NCI-H2029 treated with DMSO at 0.1 percent for 48 hours (cell line): ENCODE results near the gene TMEM11.
A peak's percentile ranks its signal among the peaks of the same experiment; 100 is the strongest.

ENCODE experiments used
- DNase-seq: peaks from one replicate; lab custom pipeline; 2025; lab: John Stamatoyannopoulos, UW

Gene TMEM11, protein sequence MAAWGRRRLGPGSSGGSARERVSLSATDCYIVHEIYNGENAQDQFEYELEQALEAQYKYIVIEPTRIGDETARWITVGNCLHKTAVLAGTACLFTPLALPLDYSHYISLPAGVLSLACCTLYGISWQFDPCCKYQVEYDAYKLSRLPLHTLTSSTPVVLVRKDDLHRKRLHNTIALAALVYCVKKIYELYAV

DNA sequence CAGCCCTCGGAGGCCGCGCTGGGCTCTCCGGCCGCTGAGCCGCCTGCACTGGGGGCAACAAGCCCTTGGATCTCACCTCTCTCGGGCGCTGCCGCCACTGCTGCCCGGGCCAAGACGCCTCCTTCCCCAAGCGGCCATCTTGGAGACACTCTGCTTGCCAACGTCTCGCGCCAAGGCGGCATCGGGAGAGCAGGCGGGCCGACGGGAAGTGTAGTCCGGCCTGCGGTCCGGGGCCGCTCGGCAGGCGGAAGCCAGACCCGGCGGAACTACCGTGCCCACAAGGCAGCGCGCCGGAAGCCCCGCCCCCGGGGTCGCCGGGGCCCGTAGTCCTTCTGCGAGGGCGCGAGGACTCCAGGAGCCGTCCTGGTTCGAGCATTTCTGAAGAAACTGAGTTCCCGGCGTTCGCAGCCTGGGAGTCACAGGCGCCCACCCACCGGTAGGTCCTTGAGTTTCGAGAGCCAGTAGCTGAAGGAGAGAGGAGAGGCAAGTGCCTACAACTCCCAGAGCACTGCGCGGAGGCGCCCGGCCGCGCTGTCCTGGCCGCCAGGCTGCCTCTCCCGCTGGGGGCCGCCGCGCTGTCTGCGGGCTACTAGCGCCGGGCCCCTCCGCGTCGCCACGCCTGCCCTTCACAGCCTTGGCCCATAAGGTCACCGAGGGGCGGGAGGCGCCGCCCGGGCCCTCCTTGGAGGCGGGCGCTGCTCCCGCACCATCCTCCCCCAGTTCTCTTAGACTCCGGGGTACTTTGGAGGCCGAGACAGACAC, at the start of gene TMEM11:
TSS of gene TMEM11 (minus strand) at position 147 of the 762 bp plus-strand sequence. CDS start at position 138, 9 bp downstream.
- DNase-seq, result peak; percentile 81

DNA sequence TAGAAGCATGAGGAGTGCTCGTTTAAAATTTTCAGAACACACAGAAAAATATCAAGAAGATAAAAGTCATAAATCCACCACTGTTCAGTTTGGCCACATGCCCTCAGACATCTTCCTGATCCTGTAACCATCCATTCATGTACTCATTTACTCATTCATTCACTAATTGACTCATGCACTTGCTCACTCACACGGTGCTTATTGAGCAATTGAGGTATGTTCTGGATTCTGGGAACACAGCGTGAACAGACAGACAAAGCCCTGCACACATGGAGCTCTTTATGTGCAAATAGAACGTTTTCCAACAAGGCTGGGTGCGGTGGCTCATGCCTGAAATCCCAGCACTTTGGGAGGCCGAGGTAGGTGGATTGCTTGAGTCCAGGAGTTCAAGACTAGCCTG, 49.4 kb upstream of the TMEM11 start:
- DNase-seq, result no peak

DNA sequence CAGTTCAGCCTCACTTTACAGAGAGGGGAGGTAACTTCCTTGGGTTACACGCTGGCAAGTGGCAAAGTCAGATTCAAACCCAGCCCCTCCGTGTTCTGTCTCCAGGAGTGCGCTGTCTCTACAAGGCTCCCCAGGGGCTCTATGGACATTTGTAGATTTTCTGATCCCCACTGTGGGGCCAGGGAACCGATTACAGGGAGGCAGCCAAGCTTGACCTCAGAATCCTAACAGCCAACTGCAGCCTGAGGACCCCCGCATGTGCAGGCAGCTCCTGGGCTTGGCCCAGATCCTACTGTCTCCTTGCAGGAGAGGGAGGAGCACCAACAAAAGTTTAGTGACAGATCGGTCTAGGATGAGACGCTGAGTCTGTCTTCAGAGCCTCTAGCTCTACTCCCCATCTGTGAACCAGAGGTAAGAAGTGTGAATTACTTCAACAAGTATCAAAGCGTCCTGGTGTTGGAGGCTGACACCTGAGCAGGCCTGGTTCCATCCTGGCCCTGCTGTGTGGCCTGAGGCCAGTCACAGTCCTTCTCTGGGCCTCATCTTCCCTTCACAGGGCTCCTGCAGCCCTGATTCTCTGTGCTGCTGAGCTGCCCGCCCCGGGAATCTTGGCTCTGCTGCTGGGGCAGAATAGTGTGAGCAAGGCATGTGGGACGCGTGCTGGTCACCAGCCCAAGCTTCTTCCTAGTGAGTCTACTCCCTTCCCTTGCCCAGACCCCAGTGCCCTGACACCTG, 48.5 kb upstream of the TMEM11 start:
- DNase-seq, result no peak

DNA sequence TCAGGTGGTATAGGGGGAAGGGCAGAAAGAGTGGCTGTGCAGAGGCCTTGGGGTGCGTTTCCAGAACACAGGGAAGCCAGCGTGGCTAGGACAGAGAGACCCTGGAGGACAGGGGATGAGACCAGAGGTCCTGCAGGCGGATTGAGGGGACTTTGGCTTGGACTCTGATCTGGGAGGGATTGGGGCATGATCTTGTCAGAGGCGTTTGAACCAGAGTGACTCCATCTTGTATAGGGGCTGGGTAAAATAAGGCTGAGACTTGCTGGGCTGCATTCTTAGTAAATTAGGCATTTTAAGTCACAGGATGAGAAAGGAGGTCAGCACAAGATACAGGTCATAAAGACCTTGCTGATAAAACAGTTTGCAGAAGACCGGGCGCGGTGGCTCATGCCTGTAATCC, 44.6 kb upstream of the TMEM11 start:
- DNase-seq, result no peak

DNA sequence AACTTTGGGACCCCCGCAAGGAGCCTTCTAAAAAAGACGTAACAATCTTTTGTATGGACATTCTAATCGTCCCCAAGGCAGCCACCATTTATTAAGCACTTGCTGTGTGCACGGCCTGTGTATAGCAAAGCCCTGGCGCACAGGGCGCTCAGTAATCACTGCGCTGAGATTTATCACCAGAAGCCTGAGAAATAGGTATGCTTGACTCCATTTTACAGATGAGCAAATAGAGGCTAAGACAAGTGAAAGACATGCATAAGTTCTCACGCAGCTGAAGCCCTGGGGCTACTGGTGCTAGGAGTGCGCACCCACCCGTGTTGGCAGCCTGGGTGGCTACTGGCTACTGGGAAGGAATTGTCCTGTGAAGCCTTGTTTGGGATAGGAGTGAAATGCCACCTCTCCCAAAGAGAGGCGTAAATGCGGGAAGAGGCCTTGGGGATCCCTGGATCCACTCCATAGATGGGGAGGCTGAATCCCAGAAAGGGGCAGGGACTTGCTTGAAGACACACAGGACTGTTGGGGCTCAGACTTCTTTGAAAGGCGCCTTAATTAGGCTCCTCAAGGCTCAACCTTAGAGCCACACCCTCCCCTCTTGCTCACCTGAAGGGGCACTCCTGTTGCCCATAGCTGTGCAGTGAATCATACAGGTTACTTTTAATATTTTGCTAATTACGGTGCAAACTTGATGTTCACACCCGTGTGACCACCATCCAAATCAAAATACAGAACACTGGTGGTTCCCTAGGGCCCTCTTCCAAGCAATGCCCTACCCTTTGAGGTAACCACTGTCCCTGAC, 39.9 kb upstream of the TMEM11 start:
- no peak for DNase-seq

DNA sequence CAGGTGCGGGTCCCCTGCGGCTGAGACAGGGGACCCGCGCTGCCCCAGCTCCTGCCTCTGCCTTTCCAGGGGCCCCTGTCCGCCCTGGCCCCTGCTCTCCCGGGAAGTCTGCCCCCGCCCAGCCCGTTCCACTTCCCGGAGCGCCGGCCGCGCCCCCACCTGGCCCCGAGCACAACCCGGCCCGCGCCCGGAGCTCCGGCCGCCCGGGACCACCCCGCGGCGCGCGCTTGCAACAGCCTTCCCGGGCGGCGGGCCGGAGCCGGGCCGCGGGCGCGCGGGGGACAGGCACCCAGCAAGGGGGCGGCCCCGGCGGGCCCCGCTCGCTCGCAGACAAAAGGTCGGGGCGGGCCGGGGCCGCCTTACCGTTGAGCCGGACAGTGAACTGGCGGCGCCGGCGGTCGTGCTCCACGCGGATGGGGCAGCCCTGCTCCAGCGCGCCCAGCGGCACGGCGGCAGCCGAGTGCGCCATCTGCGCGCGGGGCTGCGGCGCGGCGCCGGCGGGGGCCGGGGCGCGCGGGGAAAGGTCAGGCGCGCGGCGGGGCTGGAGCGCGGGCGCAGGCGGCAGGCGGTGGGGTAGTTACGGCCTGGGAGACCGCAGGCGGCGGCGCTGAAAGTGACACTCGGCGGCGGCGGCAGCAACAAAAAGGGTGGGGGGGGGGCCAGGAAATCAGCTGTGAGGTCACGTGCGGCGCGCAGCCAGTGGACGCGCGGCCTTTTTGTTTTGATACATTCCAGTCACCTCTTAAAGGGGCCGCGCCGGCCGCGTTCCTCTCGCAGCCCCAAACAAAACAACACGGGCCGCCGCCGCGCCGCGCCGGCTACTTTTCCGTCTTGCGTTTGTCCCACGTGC, 39.1 kb upstream of the TMEM11 start, which contains the start of gene NATD1:
TSS of gene NATD1 (minus strand) at position 615 of the 850 bp plus-strand sequence. CDS start at position 469, 146 bp downstream.
- no peak for DNase-seq

DNA sequence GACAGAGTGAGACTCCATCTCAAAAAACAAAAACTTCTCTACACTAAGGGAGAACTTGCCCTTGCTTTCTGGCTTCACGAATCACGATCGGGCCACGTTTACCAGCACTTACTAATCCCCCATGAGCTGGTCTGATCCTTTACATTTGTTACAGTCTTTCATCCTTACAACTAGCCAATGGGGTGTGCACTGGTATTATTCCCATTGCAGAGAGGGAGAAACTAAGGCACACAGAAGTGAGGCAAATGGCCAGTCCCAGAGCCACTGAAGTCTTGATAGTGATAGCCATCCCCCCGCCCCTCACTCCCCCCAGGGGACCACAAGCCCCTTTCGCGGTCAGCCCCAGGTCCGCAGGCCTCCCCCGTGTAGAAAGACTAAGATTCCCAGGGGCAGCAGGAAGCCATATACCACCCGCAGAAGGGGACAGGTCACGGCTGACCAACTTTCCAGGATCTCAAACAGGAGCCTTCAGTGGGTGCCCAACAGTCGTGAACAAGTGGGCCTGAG, 38.4 kb upstream of the TMEM11 start:
- DNase-seq, result no peak

DNA sequence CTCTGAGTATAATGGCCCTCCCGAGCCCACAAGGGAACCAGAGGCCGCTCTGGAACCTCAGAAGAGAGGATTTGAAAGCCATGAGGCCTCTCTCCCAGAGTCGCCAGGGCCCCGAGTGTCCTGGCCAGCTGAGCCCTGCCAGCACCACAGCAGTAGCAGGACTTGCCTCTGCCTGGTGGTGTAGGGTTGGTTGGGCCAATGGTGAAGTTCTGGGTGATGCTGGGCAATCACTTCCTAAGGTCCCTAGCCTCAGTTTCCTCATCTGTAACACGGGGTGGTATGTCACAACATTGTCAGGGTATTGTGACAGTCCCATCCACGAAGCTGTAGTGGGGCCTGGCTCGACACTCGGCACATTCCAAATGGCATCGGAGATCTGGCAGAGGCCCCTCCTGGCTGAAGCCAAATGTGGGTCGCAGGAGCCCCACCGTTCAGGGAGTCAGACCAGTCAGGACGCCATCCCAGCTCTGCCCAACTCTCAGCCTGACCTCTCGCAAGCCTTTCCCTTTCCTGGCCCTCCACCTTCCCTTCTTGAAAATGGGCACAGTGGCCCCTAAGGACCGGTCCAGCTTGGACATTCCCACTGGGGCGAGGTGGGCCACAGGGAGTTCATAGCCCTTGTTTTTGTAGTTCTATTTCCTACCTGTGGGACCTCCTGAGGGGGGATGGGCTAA, 37.5 kb upstream of the TMEM11 start:
- no peak for DNase-seq

DNA sequence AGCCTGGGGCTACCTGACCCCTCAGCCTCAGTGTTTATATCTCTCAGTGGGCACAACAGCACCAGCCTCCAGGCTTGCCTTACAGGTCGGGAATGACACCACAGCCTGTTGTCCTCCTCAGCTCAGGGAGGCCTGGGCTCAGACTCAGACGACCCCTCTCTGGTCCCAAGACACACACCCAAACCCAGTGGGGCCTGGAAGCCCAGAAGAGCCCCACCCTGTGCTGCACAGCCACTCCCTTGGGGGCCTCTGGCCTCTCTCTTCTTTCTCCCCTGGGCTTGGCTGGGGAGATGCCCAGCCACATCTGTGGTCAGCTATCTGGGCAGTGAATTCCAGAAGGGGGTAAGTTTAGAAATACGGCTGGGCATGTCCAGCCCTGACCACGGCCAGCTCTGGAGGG, 36.9 kb upstream of the TMEM11 start:
- no peak for DNase-seq

DNA sequence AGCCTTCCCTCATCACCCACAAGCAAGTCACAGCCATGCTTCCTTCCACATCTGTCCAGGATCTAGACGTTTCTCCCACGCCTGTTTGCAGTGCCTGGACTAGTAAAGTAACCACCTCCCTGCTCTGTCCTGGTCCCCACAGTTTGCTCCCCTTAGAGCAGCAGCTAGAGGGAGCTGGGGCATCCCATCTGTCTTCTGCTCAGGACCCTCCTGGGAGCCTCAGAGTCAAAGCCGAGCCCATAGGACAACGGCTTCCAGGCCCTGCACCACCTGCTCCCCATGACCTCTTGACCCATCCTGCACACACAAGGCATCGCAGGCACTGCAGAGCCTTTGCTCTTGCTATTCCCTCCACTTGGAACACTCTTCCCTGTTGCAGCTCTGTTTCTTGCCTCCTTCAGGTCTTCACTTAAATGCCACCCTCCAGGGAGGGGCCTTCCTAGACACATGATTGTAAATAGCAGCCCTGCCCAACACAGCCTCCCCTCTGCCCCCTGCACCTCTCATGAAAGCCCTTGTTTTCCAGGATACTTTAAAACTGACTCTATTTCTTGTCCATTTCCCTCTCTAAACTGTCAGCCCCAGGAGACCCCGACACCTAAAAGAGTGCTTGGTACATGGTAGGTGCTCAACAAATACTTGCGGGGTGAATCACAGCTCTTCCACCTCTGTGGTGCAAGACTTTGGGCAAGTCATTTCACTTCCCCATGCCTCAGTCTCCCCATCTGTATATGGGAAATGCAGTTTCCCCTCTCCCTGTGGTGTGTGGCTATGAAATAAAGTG, 36.2 kb upstream of the TMEM11 start:
- no peak for DNase-seq

DNA sequence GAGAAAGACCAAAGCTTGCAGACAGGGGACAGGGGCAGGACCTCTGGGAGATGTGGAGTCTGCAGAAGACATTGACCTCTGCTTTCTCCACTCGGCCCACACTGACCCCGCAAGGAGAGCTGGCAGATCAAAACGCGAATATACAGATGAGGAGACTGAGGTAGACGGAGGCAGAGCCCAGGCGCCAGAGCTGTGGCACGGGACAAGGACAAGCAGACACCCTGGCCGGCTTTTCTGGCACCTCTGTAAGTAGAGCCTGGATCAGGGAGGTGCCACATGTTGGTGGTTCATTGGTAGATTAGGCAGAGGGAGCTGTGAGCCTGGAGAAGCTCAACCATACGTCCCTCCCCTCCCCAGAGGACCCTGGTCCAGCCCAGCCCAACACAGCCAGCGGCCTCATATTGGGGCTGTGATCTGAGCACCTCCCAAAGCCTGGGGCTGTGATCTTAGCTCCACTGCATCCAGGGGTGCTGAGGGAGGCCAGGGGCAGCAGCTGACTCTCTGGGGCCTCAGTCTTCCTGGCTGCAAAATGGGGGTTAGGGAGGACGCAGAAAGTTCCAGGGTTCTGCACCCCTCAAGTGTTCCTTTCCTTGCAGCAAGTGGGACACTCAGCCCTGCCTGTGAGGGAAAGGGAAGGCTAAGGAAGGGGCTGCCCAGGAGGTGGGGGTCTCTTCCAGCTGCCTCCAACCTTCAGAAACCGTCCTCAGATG, 35.3 kb upstream of the TMEM11 start:
- DNase-seq, result no peak

DNA sequence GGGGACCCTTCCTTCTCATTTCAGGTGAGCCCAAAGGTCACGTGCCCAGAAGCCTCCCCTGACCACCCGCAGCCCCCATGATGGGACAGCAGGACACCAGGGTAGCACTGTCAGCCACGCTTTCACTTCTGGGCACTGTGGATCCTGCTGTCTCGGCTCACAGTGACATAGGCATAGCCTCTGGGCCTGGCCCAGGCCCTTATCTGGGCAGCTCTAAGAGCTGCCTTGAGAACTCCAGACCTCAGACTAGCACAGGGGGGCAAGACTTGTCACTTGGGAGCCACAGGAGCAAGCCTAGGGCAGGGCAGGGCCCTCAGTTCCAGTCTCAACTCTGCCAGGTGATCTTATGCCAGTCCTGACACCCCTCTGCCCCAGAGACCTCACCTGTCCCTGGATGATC, 34.5 kb upstream of the TMEM11 start:
- DNase-seq, result no peak

DNA sequence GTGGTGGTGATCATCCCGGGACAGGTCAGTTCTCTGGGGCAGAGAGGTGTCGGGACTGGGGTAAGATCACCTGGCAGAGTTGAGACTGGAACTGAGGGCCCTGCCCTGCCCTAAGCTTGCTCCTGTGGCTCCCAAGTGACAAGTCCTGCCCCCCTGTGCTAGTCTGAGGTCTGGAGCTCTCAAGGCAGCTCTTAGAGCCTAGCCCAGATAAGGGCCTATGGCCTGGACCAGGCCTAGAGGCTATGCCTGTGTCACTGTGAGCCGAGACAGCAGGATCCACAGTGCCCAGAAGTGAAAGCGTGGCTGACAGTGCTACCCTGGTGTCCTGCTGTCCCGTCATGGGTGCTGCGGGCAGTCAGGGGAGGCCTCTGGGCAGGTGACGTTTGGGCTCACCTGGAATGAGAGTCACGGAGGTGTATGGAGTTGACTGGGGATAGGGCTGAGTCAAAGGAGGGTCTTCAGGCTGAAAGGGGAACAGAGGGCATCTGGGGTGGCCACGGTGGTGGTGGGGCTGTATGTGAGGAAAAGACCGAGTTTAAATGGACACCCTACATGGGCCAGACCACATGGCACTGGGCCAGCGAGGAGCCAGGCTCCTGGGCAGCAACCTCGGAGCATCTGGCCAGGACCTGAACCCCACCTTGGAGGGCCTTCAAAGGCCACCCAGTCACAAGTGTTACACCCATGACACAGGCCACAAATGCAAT, 33.7 kb upstream of the TMEM11 start:
- no peak for DNase-seq

DNA sequence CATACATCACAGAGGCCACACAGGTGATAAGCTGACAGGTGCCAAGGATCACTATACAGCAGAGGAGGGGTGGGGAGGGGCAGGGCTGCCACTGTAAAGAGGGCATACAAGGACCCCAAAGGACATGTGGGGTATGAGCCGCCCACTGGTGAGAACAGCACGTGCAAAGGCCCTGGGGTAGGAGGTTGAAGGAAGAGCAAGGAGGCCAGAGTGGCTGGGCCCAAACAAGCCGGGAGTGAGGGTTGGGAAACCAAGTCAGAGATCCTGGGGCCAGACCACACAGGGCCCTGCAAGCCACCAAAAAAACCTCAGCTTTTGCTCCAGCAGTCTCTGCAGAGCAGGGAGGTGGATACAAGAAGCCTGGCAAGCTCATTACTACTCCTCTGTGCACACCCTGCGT, 32.7 kb upstream of the TMEM11 start:
- no peak for DNase-seq

DNA sequence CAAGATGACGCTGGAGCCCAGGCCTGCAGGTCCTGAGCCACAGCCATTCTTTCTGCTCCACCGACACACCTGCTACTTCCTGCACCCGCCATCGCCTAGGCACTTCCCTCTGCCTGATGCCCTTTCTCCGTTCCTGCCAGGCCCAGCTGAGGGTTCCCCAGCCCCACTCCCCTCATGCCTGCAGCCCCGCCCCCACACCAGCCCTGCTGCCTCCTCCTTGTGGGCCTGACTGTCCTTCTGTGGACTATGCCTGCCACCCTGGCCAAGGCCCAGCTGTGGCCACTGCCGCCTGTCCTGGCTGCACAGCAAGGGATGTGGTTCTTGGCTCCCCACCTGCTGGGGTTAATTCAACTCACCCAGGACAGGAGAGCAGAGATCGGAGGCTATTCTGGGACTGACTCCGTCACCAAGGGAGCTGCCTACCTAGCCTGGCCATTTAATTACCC, 31.7 kb upstream of the TMEM11 start:
- DNase-seq, result no peak

DNA sequence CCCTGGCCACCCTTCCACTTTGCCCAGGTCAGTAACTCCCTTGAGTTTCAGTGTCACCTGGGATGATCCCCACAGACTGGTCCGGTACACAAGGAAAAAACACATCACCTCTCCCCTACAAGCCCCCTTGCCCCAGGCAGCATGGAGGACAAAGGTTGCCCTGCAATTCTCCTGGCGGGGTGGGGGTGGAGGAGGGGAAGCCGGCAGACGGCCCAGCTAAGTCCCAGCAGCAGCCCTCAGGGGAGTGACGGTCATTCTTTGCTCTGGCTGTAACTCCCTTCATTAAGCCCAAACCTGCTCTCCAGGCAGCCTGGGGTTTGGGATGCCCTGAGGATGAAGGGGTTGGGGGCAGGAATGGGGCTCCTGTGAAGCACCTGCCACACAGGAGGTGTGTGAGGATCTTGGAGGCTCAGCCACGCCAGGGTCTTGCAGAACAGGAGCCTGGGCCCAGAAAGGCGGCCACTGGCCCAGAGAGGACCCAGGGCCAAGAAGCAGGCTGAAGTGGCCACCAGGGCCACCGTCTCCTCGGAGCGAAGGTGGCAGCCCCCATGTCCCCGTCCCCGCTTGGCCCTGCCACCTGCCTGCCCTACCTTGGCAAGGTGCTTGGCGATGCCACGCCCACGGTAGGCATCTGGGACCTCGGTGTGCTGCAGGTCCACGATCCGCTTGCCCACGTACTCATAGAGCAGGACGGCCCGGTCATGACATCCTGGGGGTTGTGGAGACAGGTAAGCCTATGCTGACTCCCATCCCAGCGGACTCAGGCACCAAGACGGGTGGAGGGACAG, 29.7 kb upstream of the TMEM11 start:
- DNase-seq, result no peak

DNA sequence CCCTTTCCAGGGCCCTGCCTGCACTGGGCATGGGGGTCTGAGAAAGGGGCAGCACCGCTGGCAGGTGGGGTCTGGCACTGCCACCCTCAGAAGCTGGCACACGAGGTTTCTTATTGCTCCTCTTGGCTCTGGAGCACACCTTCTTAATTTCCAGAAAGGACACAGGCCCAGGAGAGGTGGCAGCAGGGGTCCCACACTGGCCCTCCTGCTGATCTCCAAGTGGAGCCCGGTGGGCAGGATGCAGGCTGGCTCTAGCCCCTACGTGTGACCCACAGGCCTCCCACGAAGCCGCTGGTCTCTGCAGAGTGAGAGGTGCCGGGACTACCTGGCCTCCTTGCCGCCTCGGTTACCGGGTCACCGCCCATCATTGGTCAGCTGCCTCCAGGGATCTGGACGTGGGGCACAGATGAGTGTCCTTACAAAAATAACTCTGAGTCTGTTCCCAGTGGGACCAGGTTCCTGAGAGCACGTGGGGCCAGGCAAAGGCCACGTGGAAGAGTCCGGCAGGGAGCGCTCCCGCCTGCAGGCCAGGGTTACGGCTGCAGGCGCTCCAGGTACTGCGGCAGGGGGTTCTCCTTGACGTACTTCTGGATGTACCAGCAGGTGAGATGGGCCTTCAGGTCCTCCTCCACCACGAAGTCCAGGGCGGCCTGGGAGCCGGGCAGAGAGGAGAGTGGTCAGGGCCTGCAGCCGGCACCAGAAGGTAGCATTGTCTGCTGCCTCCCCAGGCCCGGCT, 29.0 kb upstream of the TMEM11 start:
- no peak for DNase-seq
